ENCODE data around the gene LRP5.
"Not testable (repeated sequence)": the region's sequence is repeated elsewhere in the genome, so short reads cannot be mapped to it uniquely, and the experiment has no call there.

The LRP5 gene

DNA sequence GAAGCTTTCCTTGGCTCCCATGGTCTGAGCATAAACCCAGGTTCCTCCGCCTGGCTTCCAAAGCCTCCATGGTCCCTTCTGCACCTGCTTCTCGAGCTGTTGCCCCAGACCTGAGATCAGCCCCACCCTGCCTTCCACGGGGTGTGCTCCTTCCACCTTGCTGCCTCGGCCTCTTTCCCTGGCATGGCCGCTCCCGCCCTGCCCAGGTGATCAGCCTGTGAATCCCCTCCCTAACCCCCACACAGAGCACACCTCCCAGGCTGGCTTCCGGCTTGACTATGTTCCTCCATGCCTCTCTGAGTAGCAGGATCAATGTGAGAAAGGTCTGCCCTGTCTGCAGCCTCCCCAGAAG lies 145.5 kb downstream of the LRP5 start:
- Histone ChIP-seq H2BK120ac (ENCODE audit: low read depth, low read length) (no peak overlapping the region), H3K79me1 (ENCODE audit: low read length) (no peaks in the 10 kb centered on the region), H3K23ac (ENCODE audit: low read length) (no peak overlapping the region), H3K79me2 (ENCODE audit: control insufficient read depth, insufficient read depth, low read length) (peaks cover 21% of the 10 kb centered on the region), H3K4me2 (ENCODE audit: low read length) (no peak overlapping the region), H2BK15ac (replicated peaks; ENCODE audit: low read depth) (no peak overlapping the region), H2AK5ac (ENCODE audit: low read length) (no peak overlapping the region), H3K27ac (ENCODE audit: low read depth, low read length) (no peak overlapping the region), H3K9ac (ENCODE audit: low read length) (no peak overlapping the region), H3K4me1 (ENCODE audit: control insufficient read depth, low read depth, low read length) (peaks cover 13% of the 10 kb centered on the region), H3K4ac (ENCODE audit: low read depth, low read length) (no peak overlapping the region), H3K4me3 (ENCODE audit: low read length) (no peak overlapping the region), H3K27me3 (ENCODE audit: insufficient read depth, low read length, poor library complexity) (no peaks in the 10 kb centered on the region), H2BK5ac (ENCODE audit: low read length) (no peak overlapping the region), H3K18ac (ENCODE audit: low read length) (no peak overlapping the region), H4K5ac (ENCODE audit: low read length) (no peak overlapping the region), H3K56ac (ENCODE audit: low read length) (no peak overlapping the region), H4K8ac (ENCODE audit: low read depth, low read length) (no peak overlapping the region), H3K36me3 (ENCODE audit: control insufficient read depth, insufficient read depth, low read length) (no peaks in the 10 kb centered on the region)
- DNase-seq, result no peak
- no CpG with 5 or more reads among the region's 7 CpGs for WGBS (ENCODE audit: extremely low coverage, insufficient coverage, low lambda C conversion rate)

DNA sequence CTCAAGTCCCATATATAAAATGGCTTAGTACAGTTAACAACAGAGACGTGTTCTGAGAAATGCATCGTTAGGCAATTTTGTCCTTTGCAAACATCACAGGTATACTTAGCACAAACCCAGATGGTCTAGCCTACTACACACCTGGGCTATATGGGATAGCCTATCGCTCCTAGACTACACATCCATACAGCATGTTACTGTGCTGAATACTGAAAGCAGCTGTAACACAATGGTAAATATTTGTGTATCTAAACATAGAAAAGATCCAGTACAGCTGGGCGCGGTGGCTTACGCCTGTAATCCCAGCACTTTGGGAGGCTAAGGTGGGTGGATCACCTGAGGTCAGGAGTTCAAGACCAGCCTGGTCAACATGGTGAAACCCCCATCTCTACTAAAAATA lies 145.9 kb downstream of the LRP5 start:
- H3K79me1 ChIP-seq (ENCODE audit: low read length); H3K4ac ChIP-seq (ENCODE audit: low read depth, low read length); H4K8ac ChIP-seq (ENCODE audit: low read depth, low read length); H3K27ac ChIP-seq (ENCODE audit: low read depth, low read length); H3K27me3 ChIP-seq (ENCODE audit: insufficient read depth, low read length, poor library complexity); H4K5ac ChIP-seq (ENCODE audit: low read length); H2BK120ac ChIP-seq (ENCODE audit: low read depth, low read length); H3K18ac ChIP-seq (ENCODE audit: low read length); H2AK5ac ChIP-seq (ENCODE audit: low read length); H3K9ac ChIP-seq (ENCODE audit: low read length); H3K56ac ChIP-seq (ENCODE audit: low read length); DNase-seq; H3K23ac ChIP-seq (ENCODE audit: low read length); H3K4me3 ChIP-seq (ENCODE audit: low read length); H2BK15ac ChIP-seq (replicated peaks; ENCODE audit: low read depth); H3K36me3 ChIP-seq (ENCODE audit: control insufficient read depth, insufficient read depth, low read length); H3K4me2 ChIP-seq (ENCODE audit: low read length); H2BK5ac ChIP-seq (ENCODE audit: low read length): not testable (repeated sequence)
- Histone ChIP-seq H3K4me1 (ENCODE audit: control insufficient read depth, low read depth, low read length) (peaks cover 13% of the 10 kb centered on the region), H3K79me2 (ENCODE audit: control insufficient read depth, insufficient read depth, low read length) (peaks cover 26% of the 10 kb centered on the region)
- WGBS (ENCODE audit: extremely low coverage, insufficient coverage, low lambda C conversion rate), result no CpG with 5 or more reads among the region's 6 CpGs

DNA sequence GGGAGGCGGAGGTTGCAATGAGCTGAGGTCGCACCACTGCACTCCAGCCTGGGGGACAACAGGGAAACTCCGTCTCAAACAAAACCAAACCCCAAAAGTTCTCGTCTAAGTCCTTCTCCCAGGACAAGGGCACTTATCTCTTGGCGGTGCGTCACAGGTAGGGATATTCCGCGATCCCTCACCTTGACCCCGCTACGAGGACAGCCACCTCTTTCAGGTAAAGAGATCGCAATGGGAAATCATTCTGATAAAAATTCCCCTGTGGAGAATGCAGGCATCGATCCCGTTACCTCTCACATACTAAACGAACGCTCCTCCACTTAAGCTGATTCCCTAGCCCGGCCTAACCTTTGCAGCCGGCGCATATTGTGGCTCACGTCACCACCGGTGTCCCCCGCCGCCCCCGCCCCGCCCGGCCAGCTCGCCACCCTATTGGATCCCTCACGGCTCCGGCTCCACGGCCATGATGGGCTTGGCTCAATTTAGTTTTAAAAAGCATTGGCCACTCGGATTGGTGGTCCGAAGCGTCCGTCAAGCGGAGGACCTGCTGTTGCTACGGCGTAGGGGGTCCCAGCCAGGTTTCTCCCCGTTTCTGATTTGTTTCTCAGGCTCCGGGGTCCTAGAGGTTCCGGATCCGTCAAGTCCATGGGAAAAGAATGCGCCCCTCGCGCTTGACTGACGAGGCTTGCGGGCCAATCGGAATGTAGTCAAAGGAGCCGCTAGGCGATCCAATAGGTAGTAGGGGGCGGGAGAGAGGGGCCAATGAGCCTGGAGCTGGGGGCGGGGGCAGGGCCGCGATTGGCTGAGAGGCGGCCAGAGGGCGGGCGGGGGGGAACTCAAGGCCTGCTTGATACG lies 147.7 kb downstream of the LRP5 start:
- Histone ChIP-seq H3K4me1 (ENCODE audit: control insufficient read depth, low read depth, low read length) (peaks cover 7% of the 10 kb centered on the region), H3K18ac (ENCODE audit: low read length) (no peak overlapping the region), H3K9ac (ENCODE audit: low read length) (peak overlapping the region; percentile 65), H2BK5ac (ENCODE audit: low read length) (no peak overlapping the region), H3K27ac (ENCODE audit: low read depth, low read length) (peak overlapping the region; percentile 66), H3K4ac (ENCODE audit: low read depth, low read length) (no peak overlapping the region), H3K4me2 (ENCODE audit: low read length) (peak overlapping the region; percentile 7), H3K4me3 (ENCODE audit: low read length) (peak overlapping the region; percentile 61), H3K79me1 (ENCODE audit: low read length) (no peaks in the 10 kb centered on the region), H4K5ac (ENCODE audit: low read length) (no peak overlapping the region), H4K8ac (ENCODE audit: low read depth, low read length) (no peak overlapping the region), H3K23ac (ENCODE audit: low read length) (no peak overlapping the region), H3K36me3 (ENCODE audit: control insufficient read depth, insufficient read depth, low read length) (no peaks in the 10 kb centered on the region), H3K79me2 (ENCODE audit: control insufficient read depth, insufficient read depth, low read length) (peaks cover 42% of the 10 kb centered on the region), H2AK5ac (ENCODE audit: low read length) (no peak overlapping the region), H3K56ac (ENCODE audit: low read length) (peak overlapping the region; percentile 97), H2BK15ac (replicated peaks; ENCODE audit: low read depth) (no peak overlapping the region), H3K27me3 (ENCODE audit: insufficient read depth, low read length, poor library complexity) (no peaks in the 10 kb centered on the region), H2BK120ac (ENCODE audit: low read depth, low read length) (no peak overlapping the region)
- no CpG with 5 or more reads among the region's 56 CpGs for WGBS (ENCODE audit: extremely low coverage, insufficient coverage, low lambda C conversion rate)
- peak; percentile 100 for DNase-seq

DNA sequence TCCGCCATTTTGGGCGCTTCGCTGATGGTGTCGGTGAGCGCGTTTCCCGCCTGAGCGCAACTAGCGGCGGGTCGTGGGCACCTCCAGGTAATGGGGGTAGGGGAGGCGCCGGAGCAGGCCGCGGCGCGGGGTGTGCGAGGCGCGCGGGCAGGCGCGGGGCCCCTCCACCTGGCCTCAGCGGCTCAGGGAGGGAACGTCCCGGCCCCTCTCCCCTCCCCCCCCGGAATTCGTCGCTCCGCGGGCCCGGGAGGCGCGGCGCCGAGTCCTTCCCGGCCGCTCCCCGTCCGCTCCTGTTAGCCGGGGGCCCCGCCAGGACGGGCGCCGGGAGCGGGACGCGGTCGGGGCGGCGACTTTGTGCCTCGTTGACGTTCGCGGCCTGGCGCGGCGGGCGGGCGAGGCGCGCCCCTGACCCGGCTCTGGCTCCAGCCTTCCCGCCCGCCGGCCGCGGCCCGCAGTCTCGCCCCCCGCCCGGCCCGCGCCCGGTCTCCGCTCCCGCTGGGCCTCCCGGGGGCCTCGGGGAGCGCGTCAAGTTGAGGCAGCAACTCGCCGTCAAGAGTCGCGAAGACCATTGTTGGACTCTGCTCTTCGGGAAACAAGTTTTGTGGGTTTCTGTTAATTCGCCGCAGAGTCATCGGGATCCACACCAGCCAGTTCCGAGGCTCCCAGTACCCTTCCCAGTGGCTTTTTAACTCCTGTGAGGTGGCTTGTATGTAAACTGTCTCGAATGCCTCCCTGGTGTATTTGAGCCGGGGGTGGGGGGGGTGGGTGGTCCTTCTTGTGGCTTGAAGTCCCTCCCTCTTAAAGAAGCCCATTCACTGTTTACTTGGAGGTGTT lies 148.6 kb downstream of the LRP5 start, which contains the start of gene PPP6R3:
Gene PPP6R3, plus strand, starts transcription at position 12 of the 834 bp plus-strand sequence. CDS start 76,913 bp downstream, outside the sequence.
- peak within 1 kb of the TSS; percentile 45 for H2BK5ac ChIP-seq (ENCODE audit: low read length)
- H3K4ac ChIP-seq (ENCODE audit: low read depth, low read length), result peak within 1 kb of the TSS; percentile 100
- H3K9ac ChIP-seq (ENCODE audit: low read length), result peak within 1 kb of the TSS; percentile 92
- peak within 1 kb of the TSS; percentile 66 for H3K23ac ChIP-seq (ENCODE audit: low read length)
- no peaks in the 10 kb centered on the region for H3K79me1 ChIP-seq (ENCODE audit: low read length)
- H3K27me3 ChIP-seq (ENCODE audit: insufficient read depth, low read length, poor library complexity), result no peaks in the 10 kb centered on the region
- H3K27ac ChIP-seq (ENCODE audit: low read depth, low read length), result peak within 1 kb of the TSS; percentile 95
- peak within 1 kb of the TSS; percentile 99 for H3K4me3 ChIP-seq (ENCODE audit: low read length)
- peaks cover 5% of the 10 kb centered on the region for H3K4me1 ChIP-seq (ENCODE audit: control insufficient read depth, low read depth, low read length)
- H3K79me2 ChIP-seq (ENCODE audit: control insufficient read depth, insufficient read depth, low read length), result peaks cover 51% of the 10 kb centered on the region
- H3K4me2 ChIP-seq (ENCODE audit: low read length), result peak within 1 kb of the TSS; percentile 99
- no peak within 1 kb of the TSS for H2AK5ac ChIP-seq (ENCODE audit: low read length)
- no peak within 1 kb of the TSS for H4K8ac ChIP-seq (ENCODE audit: low read depth, low read length)
- peak; percentile 81 for DNase-seq
- no peak within 1 kb of the TSS for H4K5ac ChIP-seq (ENCODE audit: low read length)
- peak within 1 kb of the TSS; percentile 99 for H3K18ac ChIP-seq (ENCODE audit: low read length)
- H3K36me3 ChIP-seq (ENCODE audit: control insufficient read depth, insufficient read depth, low read length), result no peaks in the 10 kb centered on the region
- WGBS (ENCODE audit: extremely low coverage, insufficient coverage, low lambda C conversion rate), result no CpG with 5 or more reads among the region's 92 CpGs
- H3K56ac ChIP-seq (ENCODE audit: low read length), result peak within 1 kb of the TSS; percentile 97
- H2BK120ac ChIP-seq (ENCODE audit: low read depth, low read length), result peak within 1 kb of the TSS; percentile 92
- no peak within 1 kb of the TSS for H2BK15ac ChIP-seq (replicated peaks; ENCODE audit: low read depth)

DNA sequence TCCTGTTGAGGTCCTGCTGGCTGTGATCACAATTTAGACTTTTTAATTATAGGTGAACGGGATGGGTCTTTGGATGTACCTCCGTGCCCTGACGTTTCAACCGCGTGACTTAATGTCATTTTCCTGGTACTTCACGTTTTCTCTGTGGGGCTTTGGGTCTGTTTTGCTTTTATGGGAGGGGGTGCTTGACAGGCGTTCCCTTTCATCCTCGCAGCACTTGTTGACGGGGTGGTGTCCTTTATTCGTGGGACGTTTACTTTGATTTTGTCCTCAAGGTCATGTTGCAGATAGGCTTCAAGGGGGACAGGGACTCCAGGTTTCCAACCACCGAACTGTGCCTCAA lies 149.2 kb downstream of the LRP5 start:
- H4K8ac ChIP-seq (ENCODE audit: low read depth, low read length), result no peak overlapping the region
- H3K4me2 ChIP-seq (ENCODE audit: low read length), result peak overlapping the region; percentile 99
- no CpG with 5 or more reads among the region's 12 CpGs for WGBS (ENCODE audit: extremely low coverage, insufficient coverage, low lambda C conversion rate)
- DNase-seq, result no peak
- H3K23ac ChIP-seq (ENCODE audit: low read length), result no peak overlapping the region
- H2BK5ac ChIP-seq (ENCODE audit: low read length), result no peak overlapping the region
- no peak overlapping the region for H2BK15ac ChIP-seq (replicated peaks; ENCODE audit: low read depth)
- no peak overlapping the region for H2AK5ac ChIP-seq (ENCODE audit: low read length)
- peaks cover 5% of the 10 kb centered on the region for H3K4me1 ChIP-seq (ENCODE audit: control insufficient read depth, low read depth, low read length)
- peak overlapping the region; percentile 49 for H3K56ac ChIP-seq (ENCODE audit: low read length)
- H3K18ac ChIP-seq (ENCODE audit: low read length), result no peak overlapping the region
- H3K36me3 ChIP-seq (ENCODE audit: control insufficient read depth, insufficient read depth, low read length), result no peaks in the 10 kb centered on the region
- no peak overlapping the region for H2BK120ac ChIP-seq (ENCODE audit: low read depth, low read length)
- no peaks in the 10 kb centered on the region for H3K27me3 ChIP-seq (ENCODE audit: insufficient read depth, low read length, poor library complexity)
- no peak overlapping the region for H4K5ac ChIP-seq (ENCODE audit: low read length)
- H3K4me3 ChIP-seq (ENCODE audit: low read length), result peak overlapping the region; percentile 99
- H3K9ac ChIP-seq (ENCODE audit: low read length), result peak overlapping the region; percentile 92
- H3K27ac ChIP-seq (ENCODE audit: low read depth, low read length), result no peak overlapping the region
- no peak overlapping the region for H3K4ac ChIP-seq (ENCODE audit: low read depth, low read length)
- H3K79me2 ChIP-seq (ENCODE audit: control insufficient read depth, insufficient read depth, low read length), result peaks cover 56% of the 10 kb centered on the region
- H3K79me1 ChIP-seq (ENCODE audit: low read length), result no peaks in the 10 kb centered on the region
